HG03442 (cell line): ENCODE results near the gene NPLOC4.

ENCODE experiments used
- ATAC-seq: cut with Tn5 transposase; IDR thresholded peaks from one replicate; pipeline ENCODE4 v1.9.1; 2021; ENCODE audit warnings: mild to moderate bottlenecking, moderate library complexity; ENCODE audit not compliant: unreplicated experiment

The NPLOC4 gene

DNA sequence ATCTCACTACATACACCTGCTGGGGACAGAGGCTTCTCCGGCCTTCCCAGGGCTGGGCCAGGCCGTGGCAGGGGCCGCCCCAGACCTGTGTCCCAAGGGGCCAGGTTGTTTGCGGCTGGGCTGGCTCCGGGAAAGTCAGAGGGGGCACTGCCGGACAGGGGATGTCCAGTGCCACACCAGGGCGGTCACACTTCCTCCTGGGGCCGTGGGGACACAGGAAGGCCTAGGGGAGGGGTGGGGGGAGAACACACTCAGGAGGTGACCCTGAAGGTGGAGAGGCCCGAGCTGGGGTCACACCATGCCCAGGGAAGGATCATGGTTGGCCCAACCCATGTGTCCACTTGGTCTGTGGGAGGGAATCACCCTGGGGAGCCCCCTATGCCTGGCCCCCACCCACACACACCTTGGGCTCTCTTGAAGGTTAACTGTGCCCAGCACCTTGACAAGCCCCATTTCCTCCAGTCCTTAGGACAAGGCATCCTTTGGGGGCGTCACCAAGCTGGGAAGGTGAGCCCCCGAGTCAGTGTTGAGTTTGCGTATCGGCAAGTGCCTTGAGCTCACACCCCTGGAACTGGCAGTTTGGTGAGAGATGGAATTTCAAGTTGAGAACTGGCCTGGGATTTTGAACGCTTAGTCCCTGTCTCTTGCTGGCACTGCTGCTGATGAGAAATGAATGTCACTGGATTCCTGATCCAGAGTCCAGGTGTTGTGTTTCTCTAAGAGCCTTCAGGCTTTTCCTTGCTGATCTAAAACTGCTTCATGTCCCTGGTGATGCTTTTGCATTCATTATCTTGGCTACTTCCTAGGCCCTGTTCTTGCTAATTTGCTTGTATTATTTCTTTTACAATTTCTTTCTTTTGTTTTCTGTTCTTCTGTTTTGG, 116.7 kb downstream of the NPLOC4 start:
- no peak for ATAC-seq

DNA sequence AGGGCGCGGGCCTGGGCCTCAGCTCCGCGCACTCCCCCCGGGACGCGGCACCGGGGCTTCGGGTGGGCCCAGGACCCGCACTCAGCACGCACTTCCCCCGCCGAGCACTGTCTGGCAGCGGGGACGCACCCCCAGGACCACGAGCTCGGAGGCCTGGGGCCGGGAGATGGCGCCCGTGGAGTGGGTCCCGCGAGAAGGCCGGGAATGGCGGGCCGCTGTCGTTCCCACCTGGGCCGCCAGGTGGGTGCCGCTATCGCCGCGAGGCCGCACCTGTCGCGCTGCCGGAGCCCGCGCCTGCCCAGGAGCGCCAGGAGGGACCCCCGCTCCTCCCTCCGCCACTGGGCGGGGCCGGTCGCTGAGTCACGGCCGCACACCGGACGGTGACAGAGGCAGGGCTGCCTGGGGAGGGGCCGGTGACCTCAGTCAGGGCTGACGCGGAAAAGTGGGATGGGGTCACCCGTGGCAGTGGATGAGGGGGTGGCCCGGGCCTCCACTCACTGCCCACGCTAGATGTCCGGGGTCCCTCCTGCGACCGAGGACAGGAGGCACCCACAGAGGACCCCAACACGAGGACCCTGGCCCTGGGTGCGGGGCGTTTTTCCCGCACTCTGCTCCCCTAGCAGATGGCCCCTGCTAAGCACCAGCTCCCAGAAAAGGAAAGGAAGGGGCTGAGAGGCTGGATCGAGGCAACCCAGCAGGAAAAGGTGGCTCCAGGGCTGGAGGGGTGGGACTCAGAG, 117.5 kb downstream of the NPLOC4 start:
- no peak for ATAC-seq

DNA sequence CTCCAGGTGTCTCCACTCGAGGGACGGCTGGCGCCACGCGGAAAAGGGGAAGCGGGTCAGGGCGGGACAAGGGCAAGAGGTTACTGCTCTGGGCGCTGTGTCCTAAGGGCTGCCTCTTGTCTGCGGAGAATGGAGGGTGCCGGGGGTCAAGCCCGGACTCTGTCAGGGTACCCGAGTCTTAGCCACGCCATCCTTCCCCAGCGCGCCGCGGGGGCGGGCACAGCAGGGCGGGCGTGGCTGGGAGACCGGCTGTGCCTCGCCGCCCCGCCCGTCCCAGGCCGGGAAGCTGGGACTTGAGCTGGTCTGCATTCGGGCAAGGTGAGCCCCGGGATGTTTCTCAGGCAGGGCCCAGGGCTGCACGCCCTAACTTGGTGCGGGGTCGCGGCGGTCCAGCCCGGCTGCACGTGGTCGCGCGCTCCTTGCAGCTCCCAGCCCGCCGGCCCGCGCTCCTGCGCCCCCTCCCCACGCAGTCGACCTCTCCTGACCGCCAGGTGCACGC, 118.1 kb downstream of the NPLOC4 start:
- ATAC-seq: no peak

DNA sequence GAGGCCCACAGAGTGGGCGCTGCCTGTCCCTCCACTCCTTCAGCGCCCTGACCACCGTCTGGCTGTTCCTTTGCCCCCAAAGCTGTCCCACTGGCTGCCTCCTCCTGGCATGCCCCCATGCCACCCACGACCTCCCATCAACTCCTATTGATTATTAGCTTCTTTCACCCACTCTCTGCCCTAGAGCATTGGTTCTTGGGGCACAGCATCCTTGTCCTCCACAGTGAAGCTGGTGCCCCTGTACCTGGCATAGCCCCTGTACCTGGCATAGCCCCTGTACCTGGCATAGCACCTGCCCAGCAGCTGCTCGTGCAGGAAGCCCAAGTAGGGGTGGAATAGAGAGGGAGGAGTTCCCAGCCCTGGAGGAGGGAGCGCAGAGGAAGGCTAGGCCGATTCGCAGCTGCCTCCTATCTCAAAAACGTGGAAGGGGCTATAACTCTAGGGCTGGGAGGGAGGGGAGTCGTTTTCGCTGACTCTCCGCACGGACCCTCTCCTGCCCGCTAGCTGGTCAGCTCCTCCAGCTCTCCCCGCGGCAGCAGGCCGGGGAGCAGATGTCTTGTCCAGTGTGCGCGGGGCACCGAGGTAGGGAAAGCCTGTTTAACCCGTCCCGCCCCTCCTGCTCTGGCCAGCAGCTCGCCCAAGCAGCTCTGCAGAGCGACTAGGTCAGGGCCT, 118.7 kb downstream of the NPLOC4 start:
- ATAC-seq: no peak

DNA sequence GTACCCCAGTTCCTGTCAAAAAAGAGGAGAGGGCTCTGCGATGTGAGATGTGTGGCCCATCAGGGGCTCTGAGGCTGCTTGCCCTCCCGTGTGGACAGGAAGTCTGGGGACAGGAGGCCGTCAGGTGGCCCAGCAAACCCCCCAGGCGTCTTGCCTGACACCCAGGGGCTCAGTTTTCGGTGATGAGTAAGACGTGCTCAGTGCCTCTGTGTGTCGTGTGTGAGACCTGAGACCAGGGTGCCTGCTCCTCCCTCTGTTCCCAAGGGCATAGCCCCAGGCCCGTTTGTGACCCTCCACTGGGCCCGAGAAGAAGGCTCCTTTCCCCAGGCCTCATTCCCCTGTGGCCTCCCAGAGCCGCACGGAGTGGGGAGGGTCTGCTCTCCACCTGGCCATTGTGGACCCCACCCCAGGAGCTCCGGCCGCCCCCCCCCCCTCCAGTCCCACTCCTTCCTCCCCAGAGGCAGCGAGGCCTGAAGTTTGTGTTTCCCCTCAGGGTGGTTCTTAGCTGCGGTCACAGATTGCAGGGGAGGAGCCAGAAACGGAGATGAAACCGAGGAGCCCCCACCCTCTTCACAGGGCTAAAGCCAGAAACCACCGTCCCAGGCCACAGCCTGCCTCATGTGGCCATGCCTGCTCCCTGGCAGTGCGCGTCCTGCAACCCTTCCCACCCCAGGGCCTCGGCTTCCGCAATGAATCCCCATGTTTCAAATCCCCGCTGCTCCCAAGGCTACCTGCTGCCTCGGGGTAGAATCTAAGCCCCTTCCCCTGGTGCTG, 119.4 kb downstream of the NPLOC4 start:
- no peak for ATAC-seq

DNA sequence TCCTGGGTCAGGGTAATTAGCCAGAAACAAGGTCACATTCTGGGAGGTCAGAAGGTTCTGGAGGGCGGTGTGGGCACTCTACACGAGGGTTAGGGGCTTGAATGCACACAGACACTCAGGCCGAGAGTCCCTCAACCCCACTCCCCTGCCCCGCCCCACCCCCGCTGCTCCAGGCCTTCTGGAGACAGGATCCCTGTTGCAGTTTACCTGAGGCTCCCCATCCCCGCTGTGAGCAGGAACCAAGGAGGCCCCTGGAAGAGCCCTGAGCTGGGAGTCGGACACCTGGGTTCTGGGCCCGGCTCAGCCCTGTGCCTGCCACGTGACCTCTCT, 119.9 kb downstream of the NPLOC4 start:
- no peak for ATAC-seq

DNA sequence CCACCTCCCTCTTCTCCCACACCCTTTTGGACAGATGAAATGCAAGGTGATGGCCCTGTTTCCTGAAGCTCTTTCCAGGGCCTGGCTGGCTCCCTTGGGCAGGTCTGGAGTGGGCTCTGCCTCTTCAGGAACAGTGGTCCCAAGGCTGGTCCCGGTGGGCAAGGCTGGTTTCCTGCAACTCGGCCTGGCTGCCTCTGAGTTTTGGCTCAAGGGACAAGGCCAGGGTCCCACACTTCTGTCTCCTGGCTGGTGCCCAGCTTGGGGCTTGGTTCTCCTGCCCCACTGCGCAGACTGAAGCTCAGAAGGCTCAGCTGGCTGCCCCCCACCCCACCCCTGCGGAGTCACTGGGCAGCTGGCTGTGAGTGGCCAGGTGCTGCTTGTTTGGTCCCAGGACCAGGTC, 120.5 kb downstream of the NPLOC4 start:
- ATAC-seq: no peak

DNA sequence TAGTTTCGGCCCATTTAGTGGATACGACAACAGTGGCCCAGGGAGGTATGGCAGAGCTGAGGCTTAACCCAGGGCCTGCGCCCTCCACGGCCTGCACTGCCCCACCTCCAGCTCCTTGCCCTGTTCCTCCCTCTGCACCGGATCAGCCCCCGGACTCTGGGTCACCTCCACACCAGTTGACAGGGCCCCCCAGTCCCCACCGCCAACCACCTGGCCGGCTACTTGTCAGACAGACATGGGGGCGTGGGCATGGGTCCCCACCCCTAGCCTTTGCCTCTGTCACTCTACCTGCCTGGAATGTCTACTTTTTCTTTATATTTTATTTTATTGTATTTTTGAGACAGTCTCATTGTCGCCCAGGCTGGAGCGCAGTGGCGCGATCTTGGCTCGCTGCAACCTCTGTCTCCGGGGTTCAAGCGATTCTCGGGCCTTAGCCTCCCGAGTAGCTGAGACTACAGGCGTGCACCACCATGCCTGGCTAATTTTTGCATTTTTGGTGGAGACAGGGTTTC, 121.3 kb downstream of the NPLOC4 start:
- ATAC-seq: no peak

DNA sequence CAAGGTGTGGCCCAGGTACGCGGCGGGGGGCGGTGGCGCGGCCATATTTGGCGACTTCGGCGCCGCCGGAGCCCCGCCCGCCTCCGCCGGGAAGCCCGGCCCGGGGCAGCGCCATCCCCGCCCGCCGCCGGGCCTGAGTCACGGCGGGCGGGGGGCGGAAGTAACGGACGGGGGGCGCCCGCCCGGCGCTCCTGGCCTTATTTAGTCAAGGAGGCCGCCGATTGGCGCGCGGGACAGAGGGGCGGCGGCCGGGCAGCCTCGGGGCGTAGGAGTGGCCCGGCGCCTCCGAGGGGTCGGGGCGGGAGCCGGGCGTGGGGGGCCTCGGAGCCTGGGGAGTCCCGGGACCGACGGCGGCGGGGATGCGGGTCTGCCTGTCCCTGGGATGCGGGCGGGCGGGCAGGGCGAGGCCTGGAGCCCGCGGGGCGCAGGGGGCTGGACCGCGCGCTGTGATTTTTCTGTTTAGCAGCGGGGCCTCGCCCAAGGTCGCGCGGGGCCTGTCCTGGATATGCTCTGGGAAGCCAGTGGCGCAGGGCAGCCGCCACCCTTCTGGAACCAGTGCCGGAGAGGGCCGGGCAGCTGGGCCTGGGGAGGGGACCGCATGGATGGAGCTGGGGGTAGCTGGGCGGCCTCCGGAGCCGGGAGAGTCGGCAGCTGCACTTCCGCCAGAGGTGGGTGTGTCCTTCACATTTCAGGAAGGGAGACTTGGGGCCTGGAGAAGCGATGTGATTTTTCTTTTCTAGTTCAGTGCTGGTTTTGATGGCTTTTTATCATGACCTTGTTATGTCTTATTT, 122.0 kb downstream of the NPLOC4 start:
- no peak for ATAC-seq

DNA sequence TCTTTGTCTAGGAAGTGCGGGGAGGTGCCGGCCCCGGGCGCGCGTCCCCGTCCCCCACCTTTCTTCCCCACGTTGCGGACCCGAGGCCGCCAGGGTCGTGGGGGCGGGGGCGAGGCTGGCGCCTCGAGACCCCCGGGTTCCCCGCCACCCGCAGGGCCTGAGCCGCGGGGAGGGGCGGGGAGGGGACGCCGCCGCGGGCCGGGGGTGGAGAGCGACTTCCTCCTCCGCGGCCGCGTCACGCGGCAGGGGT, 122.5 kb downstream of the NPLOC4 start:
- no peak for ATAC-seq

DNA sequence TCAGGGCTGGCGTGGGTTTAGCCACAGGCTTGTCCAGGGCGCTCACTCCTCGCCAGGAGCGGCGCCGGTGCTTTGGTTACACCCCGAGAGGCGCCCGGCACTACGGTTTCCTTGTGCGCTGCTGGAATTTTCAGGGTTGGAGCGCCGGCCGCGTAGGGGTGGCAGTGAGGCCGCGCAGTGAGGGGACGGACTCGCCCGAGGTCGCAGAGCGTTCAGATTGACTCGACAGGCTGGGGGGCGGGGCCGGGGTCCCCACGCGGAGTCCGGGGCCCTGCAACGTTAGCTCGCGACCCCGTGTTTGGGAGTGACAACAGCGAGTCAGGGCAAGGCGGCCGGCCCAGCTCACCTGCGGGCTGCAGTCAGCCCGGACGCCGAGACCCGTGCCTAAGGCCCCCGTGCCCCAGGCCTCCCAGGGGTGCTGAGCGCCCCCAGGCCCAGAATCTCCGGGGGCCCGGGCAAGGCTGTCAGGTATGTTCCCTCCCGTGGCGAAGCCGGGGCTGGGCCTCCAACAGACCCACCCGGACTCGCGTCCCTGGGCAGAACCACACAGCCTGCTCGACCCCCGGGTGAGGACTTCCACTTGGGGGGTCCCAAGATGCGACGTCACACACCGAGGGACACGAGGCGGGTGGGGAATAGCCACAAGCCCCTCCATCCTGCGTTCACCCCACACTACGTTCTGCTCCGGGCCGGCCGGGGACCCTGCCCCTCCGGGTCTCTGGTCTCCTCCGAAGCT, 123.0 kb downstream of the NPLOC4 start:
- ATAC-seq: no peak

DNA sequence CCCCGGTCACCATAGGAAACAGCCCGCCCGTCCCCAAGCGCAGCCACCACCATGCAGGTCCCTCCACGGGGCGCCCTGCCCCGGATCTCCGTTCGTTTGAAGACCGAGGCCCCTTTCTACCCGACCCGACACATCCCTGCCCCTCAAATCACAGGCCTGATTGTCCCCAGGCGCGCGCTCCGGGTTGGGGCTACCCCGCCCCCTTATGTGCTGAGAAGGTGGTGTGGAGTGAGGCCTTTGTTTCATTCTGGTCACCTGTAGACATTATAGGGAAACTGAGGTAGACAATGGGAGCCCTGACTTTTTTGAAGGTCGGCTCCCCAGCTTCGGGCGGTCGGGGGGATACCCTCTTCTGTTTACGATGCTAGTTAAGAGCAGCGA, 123.5 kb downstream of the NPLOC4 start:
- peak; percentile 1 for ATAC-seq

DNA sequence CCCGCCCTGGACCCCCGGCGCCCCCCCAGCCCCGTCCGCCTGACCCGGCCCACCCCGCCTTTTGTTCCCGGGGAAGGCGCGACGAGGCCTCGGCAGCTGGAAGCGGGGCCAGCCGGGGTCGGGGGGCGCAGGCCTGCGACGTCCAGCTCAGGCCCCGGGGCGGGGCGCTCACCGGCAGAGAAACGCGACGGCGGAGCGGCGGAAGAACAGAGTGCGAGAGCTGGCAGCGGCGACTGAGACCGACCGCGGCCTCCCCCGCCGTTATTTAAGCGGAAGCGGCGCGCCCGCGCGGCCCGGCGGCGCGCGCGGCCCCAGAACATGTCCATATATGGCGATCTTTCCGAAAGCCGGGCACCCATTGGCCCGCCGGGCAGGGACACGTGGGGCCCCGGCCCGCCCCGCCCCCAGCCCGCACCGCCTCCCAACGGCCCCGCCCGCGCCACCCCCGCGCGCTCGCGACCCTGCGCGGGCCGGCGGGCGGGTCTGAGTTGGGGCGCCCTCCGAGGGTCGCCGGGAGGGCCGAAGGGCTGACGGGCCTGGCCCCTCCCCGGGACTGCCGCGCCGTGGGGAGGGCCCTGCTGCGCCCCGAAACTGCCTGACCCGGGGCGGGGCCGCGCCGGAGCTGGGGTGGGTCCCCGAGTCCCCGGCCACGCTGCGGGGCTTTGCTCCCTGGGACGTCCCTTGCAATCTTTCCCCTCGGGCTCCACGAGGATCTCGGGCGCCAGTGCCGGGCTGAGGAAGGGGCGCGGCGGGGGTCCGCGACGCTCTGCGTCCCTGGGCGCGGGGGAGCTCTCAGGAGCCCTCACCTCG, 124.1 kb downstream of the NPLOC4 start, which contains the start of gene ACTG1:
Gene ACTG1 (minus strand): TSS at position 238 of the 810 bp plus-strand sequence. CDS start 445 bp downstream, outside the sequence.
- peak; percentile 39 for ATAC-seq

DNA sequence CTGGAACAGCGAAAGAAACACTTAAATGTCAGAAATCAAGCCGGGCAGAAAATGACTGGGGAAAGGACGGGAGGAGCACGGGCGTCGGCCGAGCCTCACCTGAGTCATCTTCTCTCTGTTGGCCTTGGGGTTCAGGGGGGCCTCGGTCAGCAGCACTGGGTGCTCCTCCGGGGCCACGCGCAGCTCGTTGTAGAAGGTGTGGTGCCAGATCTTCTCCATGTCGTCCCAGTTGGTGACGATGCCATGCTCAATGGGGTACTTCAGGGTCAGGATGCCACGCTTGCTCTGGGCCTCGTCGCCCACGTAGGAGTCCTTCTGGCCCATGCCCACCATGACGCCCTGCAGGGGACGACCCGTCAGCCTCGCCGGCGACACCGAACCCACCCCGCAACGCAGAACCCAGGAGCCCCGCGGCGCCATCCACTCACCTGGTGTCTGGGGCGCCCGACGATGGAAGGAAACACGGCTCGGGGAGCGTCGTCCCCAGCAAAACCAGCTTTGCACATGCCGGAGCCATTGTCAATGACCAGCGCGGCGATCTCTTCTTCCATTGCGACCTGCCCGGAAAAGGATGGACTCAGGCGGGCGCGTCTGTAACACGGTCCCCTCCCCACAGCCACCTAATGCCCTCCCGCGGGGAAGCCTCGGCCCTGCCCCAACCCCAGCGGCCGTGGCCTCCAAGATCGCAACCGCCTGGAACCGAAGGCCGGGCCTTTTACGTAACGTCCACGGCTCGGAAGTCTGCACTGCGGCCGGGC, 124.9 kb downstream of the NPLOC4 start:
- ATAC-seq: no peak

DNA sequence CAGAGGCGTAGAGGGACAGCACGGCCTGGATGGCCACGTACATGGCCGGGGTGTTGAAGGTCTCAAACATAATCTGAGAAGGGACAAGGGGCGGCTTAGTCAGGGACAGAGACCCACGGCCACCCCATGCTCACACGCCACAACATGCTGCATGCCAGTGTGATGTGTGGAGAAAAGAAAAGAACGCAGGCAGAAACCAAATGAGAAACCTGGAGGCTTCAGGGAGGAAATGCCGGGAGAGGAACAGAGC, 125.4 kb downstream of the NPLOC4 start:
- no peak for ATAC-seq

DNA sequence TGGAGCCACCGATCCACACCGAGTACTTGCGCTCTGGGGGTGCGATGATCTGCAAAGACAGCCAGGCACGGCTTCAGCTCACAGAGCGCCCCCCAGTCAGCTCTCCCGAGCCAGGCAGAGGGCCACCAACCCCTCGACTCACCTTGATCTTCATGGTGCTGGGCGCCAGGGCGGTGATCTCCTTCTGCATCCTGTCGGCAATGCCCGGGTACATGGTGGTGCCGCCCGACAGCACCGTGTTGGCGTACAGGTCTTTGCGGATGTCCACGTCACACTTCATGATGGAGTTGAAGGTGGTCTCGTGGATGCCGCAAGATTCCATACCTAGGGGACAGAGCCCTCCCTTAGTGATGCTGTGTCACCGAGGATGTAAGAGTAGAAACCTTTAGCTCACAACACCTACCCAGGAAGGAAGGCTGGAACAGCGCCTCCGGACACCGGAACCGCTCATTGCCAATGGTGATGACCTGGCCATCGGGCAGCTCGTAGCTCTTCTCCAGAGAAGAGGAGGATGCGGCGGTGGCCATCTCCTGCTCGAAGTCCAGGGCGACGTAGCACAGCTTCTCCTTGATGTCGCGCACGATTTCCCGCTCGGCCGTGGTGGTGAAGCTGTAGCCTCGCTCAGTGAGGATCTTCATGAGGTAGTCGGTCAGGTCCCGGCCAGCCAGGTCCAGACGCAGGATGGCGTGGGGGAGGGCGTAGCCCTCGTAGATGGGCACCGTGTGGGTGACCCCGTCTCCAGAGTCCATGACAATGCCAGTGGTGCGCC, 125.9 kb downstream of the NPLOC4 start:
- no peak for ATAC-seq
